ENCODE results near the gene TMEM94.
"Not testable (repeated sequence)": the region's sequence is repeated elsewhere in the genome, so short reads cannot be mapped to it uniquely, and the experiment has no call there.

TMEM94 gene

DNA sequence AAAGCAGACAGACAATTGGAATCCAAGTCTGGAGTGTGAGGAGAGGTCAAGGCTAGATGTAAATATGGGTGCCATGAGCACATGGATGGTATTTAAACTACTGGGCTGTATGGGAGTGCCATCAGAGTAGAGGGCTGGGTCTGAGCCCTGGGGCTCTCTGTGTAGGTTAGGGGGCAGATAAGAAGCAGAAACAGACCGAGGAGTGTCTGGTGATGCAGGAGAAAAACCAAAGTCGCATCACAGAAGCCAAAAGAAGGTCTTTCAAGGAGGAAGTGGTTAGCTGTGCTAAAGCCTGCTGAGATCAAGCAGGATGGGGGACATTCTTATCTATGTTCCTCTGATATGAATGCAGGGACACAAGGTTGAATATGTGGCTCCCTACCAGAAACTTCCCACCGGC, 61.8 kb downstream of the TMEM94 start:
- Mint-ChIP-seq H3K27me3 (peaks cover 37% of the 10 kb centered on the region), H3K9me3 (no peaks in the 10 kb centered on the region), H3K4me1 (ENCODE audit: low read depth) (peaks cover 19% of the 10 kb centered on the region), H3K36me3 (ENCODE audit: low read depth) (peaks cover 14% of the 10 kb centered on the region), H3K4me3 (no peak overlapping the region), H3K27ac (peak overlapping the region; percentile 10)
- intact Hi-C loops (cut with micrococcal nuclease) = loop anchor here (5.0 kb wide), 1 partner anchor 91 kb away; no protein-coding TSS in a partner anchor

DNA sequence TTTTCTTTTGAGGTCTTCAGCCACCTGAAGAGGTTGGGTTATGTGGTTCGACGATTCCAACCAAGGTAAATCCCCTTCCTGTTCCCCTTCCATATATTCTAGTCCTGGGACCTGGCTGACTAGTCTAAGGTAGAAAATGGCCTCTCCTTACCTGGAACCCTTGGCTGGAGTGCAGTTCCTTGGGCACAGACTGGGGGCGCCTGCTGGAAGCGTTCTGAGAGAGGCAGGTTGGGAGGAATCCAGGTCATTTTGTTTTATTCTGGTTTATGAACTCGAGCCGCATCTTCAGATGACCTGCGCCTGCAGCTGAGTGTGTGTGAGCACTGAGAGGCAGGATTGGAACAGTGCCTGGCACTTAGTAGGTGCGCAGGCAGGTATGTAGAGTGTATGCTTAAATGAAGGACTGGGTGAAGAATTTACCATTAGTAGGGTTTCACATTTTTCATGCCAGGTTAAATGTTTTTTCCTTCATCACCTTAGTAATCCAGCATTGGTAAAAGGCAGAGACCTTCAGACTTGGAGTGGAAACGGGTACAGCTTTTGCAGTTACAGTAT, 62.6 kb downstream of the TMEM94 start:
- peaks cover 16% of the 10 kb centered on the region for H3K36me3 Mint-ChIP-seq (ENCODE audit: low read depth)
- H3K4me1 Mint-ChIP-seq (ENCODE audit: low read depth) = peaks cover 19% of the 10 kb centered on the region
- no peaks in the 10 kb centered on the region for H3K9me3 Mint-ChIP-seq
- peaks cover 34% of the 10 kb centered on the region for H3K27me3 Mint-ChIP-seq
- H3K4me3 Mint-ChIP-seq = no peak overlapping the region
- intact Hi-C loops (cut with micrococcal nuclease) = loop anchor here (5.0 kb wide), 1 partner anchor 92 kb away; no protein-coding TSS in a partner anchor
- H3K27ac Mint-ChIP-seq = no peak overlapping the region

DNA sequence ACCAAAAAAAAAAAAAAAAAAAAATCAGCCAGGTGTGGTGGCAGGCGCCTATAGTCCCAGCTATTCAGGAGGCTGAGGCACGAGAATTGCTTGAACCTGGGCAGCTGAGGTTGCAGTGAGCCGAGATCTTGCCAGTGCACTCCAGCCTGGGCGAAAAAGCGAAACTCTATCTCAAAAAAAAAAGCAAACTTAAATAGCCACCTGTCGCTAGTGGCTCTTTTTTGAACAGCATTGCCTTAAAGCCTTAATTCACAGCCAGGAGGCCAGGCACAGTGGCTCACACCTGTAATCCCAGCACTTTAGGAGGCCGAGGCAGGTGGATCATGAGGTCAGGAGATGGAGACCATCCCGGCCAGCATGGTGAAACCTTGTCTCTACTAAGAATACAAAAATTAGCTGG, 64.0 kb downstream of the TMEM94 start:
- H3K4me3 Mint-ChIP-seq; intact Hi-C loops (cut with micrococcal nuclease); H3K9me3 Mint-ChIP-seq; H3K27ac Mint-ChIP-seq: not testable (repeated sequence)
- Mint-ChIP-seq H3K4me1 (ENCODE audit: low read depth) (peaks cover 19% of the 10 kb centered on the region), H3K27me3 (peaks cover 32% of the 10 kb centered on the region), H3K36me3 (ENCODE audit: low read depth) (peaks cover 16% of the 10 kb centered on the region)

DNA sequence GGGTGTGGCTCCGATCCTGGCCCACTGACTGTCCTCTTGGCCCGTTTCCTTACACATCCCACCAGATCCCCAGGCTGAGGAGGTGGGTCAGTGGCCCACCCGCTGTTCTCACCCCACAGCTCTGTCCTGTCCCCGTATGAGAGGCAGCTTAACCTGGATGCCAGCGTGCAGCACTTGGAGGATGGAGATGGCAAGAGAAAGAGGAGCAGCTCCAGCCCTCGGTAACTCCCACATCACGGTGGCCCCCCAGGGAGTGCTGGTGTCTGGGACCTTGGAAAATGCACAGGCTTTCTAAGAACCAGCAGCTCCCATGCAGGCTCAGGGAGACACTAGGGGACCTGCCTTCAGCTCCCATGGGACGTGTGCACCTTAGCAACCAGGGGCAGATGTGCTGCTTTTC, 64.9 kb downstream of the TMEM94 start:
- Mint-ChIP-seq H3K4me3 (no peak overlapping the region), H3K27ac (no peak overlapping the region), H3K27me3 (peaks cover 31% of the 10 kb centered on the region), H3K4me1 (ENCODE audit: low read depth) (peaks cover 21% of the 10 kb centered on the region), H3K9me3 (no peaks in the 10 kb centered on the region), H3K36me3 (ENCODE audit: low read depth) (peaks cover 16% of the 10 kb centered on the region)
- intact Hi-C loops (cut with micrococcal nuclease) = no loop called here

DNA sequence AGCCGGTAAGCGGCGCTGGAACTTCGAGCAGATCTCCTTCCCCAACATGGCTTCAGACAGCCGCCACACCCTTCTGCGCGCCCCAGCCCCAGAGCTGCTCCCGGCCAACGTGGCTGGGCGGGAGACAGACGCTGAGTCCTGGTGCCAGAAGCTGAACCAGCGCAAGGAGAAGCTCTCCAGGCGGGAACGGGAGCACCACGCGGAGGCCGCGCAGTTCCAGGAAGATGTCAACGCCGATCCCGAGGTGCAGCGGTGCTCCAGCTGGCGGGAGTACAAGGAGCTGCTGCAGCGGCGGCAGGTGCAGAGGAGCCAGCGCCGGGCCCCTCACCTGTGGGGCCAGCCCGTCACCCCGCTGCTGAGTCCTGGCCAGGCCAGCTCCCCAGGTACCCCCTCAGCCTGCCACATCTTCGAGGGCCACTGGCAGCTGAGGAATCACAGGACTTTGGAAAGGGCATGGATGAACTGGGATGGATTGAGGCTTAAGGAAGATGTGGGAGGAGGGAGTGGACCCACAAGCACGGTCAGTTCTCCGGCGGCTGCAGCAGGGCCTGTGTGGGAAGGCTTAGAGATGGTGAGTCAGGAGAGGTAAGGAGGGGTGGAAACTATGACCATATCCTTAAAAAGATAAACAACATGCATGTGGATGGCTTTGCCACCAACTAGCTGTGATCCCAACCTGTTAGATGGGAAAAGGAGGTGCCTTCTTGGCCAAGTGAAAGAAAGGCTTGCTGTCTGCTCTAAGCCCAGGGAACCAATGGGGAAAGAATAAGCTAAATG, 65.7 kb downstream of the TMEM94 start:
- H3K4me3 Mint-ChIP-seq = no peak overlapping the region

DNA sequence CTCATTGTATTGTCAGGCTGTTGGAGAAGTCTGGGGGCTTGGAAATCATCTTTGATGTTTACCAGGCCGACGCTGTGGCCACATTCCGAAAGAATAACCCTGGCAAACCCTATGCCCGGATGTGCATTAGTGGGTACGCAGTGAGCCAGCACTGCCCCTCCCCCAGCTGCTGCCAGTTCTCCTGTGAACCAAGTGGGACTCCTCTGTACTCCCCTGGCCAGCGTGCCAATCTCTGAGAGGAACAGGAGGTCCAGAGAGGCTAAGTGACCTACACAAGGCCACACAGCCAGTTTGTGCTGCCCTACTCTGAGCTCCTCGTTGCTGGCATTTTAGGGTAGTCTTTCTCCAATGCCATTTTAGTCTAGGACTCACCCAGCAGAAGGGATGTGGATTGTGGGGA, 67.2 kb downstream of the TMEM94 start:
- Mint-ChIP-seq H3K4me3 (no peak overlapping the region), H3K27me3 (peaks cover 26% of the 10 kb centered on the region), H3K27ac (no peak overlapping the region), H3K4me1 (ENCODE audit: low read depth) (peaks cover 8% of the 10 kb centered on the region), H3K36me3 (ENCODE audit: low read depth) (peaks cover 16% of the 10 kb centered on the region), H3K9me3 (no peaks in the 10 kb centered on the region)
- intact Hi-C loops (cut with micrococcal nuclease) = no loop called here

More for the DNA sequence above, 65.7 kb downstream of the TMEM94 start:
- Mint-ChIP-seq H3K36me3 (ENCODE audit: low read depth) (peaks cover 16% of the 10 kb centered on the region), H3K4me1 (ENCODE audit: low read depth) (peaks cover 23% of the 10 kb centered on the region), H3K9me3 (no peaks in the 10 kb centered on the region), H3K27me3 (peaks cover 34% of the 10 kb centered on the region), H3K27ac (no peak overlapping the region)
- intact Hi-C loops (cut with micrococcal nuclease) = no loop called here

DNA sequence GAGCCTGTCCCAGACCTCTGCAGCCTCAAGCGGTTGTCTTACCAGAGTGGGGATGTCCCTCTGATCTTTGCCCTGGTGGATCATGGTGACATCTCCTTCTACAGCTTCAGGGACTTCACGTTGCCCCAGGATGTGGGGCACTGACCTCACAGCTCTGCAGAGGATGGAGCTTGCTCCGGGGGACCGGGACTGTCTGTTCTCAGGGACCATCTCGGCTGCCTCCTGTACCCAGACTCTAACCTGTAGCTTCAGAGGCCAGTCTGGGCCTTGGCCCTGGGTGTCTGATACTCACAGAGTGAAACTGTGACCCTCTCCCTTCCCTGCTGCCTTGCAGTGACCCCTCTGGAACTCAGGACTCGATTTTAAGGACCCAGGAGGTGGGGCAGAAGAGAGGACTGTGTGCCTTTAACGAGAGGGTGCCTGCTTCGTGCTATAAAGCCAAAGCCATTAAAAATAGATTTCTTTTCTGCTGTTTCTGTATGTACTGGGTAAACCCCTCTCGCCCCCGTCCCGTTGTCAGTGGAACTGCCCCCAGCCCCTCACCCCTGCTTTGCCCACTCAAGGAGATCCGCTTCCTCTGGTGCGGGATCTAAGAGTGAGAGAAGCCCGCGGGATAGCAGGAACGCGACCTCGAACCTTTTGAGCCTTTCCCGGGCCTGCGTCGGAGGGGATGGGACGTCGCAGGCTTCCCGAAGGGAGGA, 68.0 kb downstream of the TMEM94 start:
- H3K4me1 Mint-ChIP-seq (ENCODE audit: low read depth) = peaks cover 6% of the 10 kb centered on the region
- no peaks in the 10 kb centered on the region for H3K9me3 Mint-ChIP-seq
- intact Hi-C loops (cut with micrococcal nuclease) = no loop called here
- no peak overlapping the region for H3K27ac Mint-ChIP-seq
- peaks cover 16% of the 10 kb centered on the region for H3K36me3 Mint-ChIP-seq (ENCODE audit: low read depth)
- H3K4me3 Mint-ChIP-seq = peak overlapping the region; percentile 75
- H3K27me3 Mint-ChIP-seq = peaks cover 26% of the 10 kb centered on the region

DNA sequence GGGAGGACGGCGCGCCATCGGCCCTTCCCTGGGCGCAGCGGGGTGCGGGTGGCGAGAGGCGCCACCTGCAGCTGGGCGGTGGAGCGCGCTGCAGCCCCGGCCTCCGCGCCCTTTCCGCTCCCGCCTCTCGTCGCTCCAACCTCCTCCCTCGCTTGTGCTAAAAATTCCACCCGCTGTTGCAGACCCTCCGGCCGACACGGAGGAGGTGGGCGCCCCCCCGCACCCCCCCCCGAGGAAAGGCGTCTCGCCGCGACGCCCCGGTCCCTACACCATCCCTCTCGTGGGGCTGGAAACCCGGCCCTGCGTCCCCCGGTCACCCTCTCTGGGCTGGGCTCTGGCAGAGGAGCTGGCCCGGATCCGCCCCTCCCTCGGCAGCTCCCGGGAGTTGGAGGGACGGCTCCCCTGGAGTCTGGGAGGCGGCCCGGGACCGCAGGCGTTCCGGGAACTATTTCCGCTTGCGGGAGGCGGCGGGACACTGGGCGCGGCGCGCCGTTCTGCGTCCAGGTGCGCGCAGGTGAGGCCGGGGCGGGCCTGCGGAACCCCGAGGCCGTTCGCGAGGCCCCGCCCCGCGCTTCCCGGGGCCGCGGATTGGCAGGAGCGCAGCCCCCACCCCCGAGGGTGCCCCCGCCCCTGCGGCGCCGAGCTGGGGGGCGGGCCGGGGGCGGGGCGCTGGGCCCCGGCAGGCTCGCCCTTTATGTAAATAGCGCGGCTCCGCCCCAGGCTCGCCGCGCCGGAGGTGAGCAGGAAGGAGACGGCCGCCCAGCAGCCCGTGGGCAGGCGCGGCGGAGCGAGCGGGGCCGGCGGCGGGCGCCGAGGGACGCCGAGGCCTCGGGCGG, 68.8 kb downstream of the TMEM94 start, which contains the start of gene LLGL2:
TSS of gene LLGL2 (plus strand) at position 728 of the 836 bp plus-strand sequence. CDS start 17,730 bp downstream, outside the sequence.
- H3K36me3 Mint-ChIP-seq (ENCODE audit: low read depth) = peaks cover 16% of the 10 kb centered on the region
- no peaks in the 10 kb centered on the region for H3K9me3 Mint-ChIP-seq
- intact Hi-C loops (cut with micrococcal nuclease) = no loop called here
- peaks cover 26% of the 10 kb centered on the region for H3K27me3 Mint-ChIP-seq
- H3K27ac Mint-ChIP-seq = no peak within 1 kb of the TSS
- peaks cover 6% of the 10 kb centered on the region for H3K4me1 Mint-ChIP-seq (ENCODE audit: low read depth)
- peak within 1 kb of the TSS; percentile 75 for H3K4me3 Mint-ChIP-seq

DNA sequence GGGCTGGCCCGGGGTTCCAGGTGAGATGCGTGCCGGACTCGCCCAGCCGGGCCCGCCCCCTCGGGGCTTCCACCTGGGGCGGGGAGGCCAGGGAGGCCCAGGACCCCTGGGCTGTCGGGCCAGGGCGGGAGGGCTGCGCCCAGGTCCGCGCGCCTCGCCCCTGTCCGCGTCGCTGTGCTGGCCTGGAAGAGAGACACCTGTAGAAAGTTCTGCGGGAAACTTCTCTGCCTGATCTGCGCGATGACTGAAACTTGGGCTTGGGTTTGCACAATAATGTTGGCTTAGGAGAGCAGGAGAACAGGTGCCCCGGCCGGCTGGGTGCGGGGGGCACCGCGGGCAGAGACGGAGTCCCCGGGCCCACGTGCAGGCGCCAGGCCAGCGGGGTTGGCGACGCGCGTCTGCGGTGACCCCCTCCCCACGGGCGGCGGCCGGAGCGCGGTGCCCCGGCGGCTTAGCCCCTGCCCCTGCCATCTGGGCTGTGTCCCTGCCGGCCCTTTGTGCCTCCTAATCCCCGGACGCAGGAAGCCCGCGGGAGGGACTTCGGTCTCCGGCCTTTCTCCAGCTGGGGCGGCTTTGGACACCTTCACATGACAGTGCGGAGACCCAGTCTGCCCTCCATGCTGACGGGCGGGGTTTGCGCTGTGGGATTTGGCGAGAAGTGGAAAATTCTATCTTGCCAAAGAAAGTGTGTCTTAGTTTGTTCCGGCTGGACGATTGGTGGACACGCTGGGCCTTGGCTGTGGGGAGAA, 69.5 kb downstream of the TMEM94 start:
- peaks cover 6% of the 10 kb centered on the region for H3K4me1 Mint-ChIP-seq (ENCODE audit: low read depth)
- peaks cover 26% of the 10 kb centered on the region for H3K27me3 Mint-ChIP-seq
- peak overlapping the region; percentile 68 for H3K4me3 Mint-ChIP-seq
- peaks cover 16% of the 10 kb centered on the region for H3K36me3 Mint-ChIP-seq (ENCODE audit: low read depth)
- no peaks in the 10 kb centered on the region for H3K9me3 Mint-ChIP-seq
- H3K27ac Mint-ChIP-seq = no peak overlapping the region
- intact Hi-C loops (cut with micrococcal nuclease) = no loop called here

DNA sequence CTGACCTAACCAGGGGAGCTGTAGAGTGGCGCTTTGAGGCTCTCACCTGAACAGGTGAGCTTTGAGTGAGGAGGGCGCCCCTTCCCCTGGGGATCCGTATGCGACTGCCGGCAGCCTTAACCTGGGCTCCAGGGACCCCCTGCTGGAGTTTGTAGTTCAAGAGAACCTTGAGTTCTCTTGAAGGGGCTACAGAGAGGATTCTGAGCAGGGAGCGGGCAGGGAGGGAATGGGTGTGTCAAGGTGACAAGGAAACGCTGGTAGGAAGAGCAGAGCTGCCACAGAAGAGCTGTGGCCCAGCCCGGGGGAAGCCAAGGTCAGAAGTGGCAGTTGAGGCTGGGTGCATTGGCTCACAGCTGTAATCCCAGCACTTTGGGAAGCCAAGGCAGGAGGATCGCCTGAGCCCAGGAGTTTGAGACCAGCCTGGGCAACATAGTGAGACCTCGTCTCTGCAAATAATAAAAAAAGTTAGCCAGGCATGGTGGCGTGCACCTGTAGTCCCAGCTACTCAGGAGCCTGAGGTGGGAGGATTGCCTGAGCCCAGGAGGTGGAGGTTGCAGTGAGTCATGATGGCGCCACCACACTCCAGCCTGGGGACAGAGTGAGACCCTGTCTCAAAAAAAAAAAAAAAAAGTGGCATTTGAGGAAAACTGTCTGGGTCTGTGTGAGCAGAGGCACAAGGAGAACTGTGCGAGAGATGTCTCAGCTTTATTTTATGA, 70.3 kb downstream of the TMEM94 start:
- intact Hi-C loops (cut with micrococcal nuclease) = no loop called here
- H3K9me3 Mint-ChIP-seq = no peaks in the 10 kb centered on the region
- H3K27ac Mint-ChIP-seq = no peak overlapping the region

DNA sequence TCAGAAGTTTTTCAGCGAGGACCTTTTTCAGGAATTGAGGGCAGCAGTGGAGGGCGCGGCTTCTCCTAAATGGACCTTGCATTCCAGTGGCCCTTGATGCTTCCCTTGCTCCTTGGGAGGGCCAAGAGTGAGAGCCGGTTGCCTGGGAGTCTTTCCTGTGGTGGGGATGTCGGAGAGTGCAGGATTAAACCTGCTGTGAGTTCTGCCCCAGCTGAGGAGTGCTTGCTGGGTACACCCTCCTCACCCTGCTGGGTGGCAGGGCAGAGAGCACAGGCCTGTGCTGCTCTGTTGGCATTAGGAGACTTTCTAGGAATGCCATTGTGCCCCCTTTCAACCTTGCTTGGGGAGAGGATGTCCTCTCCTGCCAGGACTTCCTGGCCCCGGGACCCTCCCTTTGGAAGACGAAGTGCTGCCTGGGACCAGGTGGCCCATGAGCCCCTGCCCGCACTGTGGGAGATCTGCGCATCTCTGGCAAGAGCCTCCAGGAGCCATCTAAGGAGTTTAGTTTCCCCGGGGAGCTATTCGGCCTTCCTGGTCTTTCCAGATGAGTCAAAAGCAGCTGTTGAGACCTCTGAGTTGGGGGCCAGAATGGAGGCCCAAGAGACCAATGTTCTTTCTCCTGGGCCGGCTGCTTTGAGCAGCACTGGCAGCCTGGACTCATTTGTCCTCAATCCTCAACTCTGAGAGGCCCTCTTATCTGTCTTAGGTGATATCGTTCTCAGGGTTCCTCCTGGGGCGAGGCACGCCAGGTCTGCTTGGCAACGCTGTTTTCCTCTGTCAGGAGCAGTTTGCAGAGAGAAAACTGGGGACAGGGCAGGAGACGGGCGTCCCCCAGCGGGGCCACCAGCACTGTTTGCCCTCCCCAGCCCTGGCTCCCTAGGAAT, 74.6 kb downstream of the TMEM94 start:
- Mint-ChIP-seq H3K27ac (no peak overlapping the region), H3K9me3 (no peaks in the 10 kb centered on the region), H3K36me3 (ENCODE audit: low read depth) (no peaks in the 10 kb centered on the region), H3K4me3 (no peak overlapping the region), H3K27me3 (peaks cover 28% of the 10 kb centered on the region), H3K4me1 (ENCODE audit: low read depth) (peaks cover 13% of the 10 kb centered on the region)
- intact Hi-C loops (cut with micrococcal nuclease) = no loop called here

More for the DNA sequence above, 70.3 kb downstream of the TMEM94 start:
- peaks cover 26% of the 10 kb centered on the region for H3K27me3 Mint-ChIP-seq
- H3K36me3 Mint-ChIP-seq (ENCODE audit: low read depth) = peaks cover 14% of the 10 kb centered on the region
- H3K4me3 Mint-ChIP-seq = peak overlapping the region; percentile 68
- peaks cover 6% of the 10 kb centered on the region for H3K4me1 Mint-ChIP-seq (ENCODE audit: low read depth)

DNA sequence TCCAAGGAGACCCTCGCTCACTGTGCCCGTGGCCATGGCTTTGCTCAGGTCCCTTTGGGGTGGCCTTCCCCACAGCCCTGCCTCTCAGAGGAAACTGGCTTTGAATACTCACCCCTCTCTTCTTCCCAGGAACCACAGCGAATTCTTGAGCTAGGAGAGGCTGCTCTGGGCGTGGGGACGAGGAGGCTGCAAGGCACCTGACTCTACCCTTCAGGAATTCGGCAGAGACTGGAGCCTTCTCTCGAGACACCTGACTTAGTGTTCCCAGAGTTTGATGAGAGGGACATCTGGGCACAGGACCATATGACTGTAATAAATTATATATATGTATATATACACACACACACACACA, 75.3 kb downstream of the TMEM94 start:
- H3K4me3 Mint-ChIP-seq = no peak overlapping the region
- H3K27ac Mint-ChIP-seq = no peak overlapping the region
- no peaks in the 10 kb centered on the region for H3K36me3 Mint-ChIP-seq (ENCODE audit: low read depth)
- H3K9me3 Mint-ChIP-seq = no peaks in the 10 kb centered on the region
- peaks cover 22% of the 10 kb centered on the region for H3K27me3 Mint-ChIP-seq
- intact Hi-C loops (cut with micrococcal nuclease) = no loop called here
- H3K4me1 Mint-ChIP-seq (ENCODE audit: low read depth) = peaks cover 7% of the 10 kb centered on the region
